ENCODE results near the gene RNF19B.

RNF19B gene

DNA sequence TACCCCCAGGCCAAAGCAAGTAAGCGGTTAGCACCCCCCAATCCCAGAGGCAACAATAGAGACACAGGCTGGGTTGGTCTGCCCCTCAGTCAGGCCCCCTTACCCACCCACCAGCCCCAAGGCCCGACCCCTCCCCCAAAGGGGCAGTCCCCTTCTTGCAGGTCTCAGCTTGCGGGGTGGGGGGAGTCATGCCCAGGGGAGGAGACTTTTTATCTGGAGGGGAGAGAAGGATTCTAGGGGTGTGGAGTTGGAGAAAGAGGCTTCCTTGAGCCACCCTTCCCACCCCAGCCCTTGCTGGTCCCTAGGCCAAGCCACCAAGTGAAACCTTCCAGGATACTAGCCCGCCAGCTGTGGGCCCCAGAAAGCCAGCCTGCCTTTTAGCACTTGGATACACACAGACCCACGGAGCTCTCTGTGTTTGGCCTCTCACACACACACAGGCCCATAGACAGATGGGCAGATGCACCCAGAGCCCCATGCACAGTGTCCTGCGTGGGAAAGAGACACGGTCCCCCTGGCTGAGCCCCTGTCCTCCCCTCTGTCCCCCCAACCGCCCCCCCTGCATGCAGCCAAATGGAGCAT is 70.5 kb downstream of the RNF19B start:
- Histone ChIP-seq H2AFZ (ENCODE audit: low read length) (no peak overlapping the region), H3K9me2 (replicated peaks; ENCODE audit: insufficient read depth, low read length) (no peaks in the 10 kb centered on the region), H4K20me1 (ENCODE audit: insufficient read depth, low read length) (no peaks in the 10 kb centered on the region), H3K27ac (ENCODE audit: low read length) (no peak overlapping the region), H3K79me2 (ENCODE audit: low read length) (no peaks in the 10 kb centered on the region), H3K4me1 (ENCODE audit: low read length) (no peaks in the 10 kb centered on the region), H3K4me2 (ENCODE audit: low read depth, low read length) (no peak overlapping the region), H3K27me3 (replicated peaks; ENCODE audit: insufficient read depth, low read length) (peaks cover 41% of the 10 kb centered on the region), H3K9me3 (replicated peaks; ENCODE audit: insufficient read depth, low read length) (no peaks in the 10 kb centered on the region), H3K36me3 (replicated peaks; ENCODE audit: insufficient read depth, low read length) (no peaks in the 10 kb centered on the region), H3K4me3 (ENCODE audit: low read length) (no peak overlapping the region), H3F3A (ENCODE audit: insufficient read depth, low read length) (no peaks in the 10 kb centered on the region), H3K9ac (ENCODE audit: low read length) (no peak overlapping the region)
- TF ChIP-seq, protein P1, sequence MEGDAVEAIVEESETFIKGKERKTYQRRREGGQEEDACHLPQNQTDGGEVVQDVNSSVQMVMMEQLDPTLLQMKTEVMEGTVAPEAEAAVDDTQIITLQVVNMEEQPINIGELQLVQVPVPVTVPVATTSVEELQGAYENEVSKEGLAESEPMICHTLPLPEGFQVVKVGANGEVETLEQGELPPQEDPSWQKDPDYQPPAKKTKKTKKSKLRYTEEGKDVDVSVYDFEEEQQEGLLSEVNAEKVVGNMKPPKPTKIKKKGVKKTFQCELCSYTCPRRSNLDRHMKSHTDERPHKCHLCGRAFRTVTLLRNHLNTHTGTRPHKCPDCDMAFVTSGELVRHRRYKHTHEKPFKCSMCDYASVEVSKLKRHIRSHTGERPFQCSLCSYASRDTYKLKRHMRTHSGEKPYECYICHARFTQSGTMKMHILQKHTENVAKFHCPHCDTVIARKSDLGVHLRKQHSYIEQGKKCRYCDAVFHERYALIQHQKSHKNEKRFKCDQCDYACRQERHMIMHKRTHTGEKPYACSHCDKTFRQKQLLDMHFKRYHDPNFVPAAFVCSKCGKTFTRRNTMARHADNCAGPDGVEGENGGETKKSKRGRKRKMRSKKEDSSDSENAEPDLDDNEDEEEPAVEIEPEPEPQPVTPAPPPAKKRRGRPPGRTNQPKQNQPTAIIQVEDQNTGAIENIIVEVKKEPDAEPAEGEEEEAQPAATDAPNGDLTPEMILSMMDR (IDR thresholded peaks at IDR 0.05; ENCODE audit: low read length) = no peak
- no peak for DNase-seq

GRCh38 chr1:32893198-32894018 is 71.2 kb downstream of the RNF19B start:
- H3K36me3 ChIP-seq (replicated peaks; ENCODE audit: insufficient read depth, low read length) = no peaks in the 10 kb centered on the region
- no peak overlapping the region for H2AFZ ChIP-seq (ENCODE audit: low read length)
- H4K20me1 ChIP-seq (ENCODE audit: insufficient read depth, low read length) = no peaks in the 10 kb centered on the region
- TF ChIP-seq EZH2 (optimal IDR thresholded peaks at IDR 0.05; ENCODE audit: low read depth, low read length) = no peak
- TF ChIP-seq, protein P1 (IDR thresholded peaks at IDR 0.05; ENCODE audit: low read length) = no peak
- TF ChIP-seq EZH2phosphoT487 (IDR thresholded peaks at IDR 0.05; ENCODE audit: low read length) = no peak
- no peaks in the 10 kb centered on the region for H3K9me2 ChIP-seq (replicated peaks; ENCODE audit: insufficient read depth, low read length)
- peak overlapping the region; percentile 60; the same call in 1 of the 2 replicates for H3K4me2 ChIP-seq (ENCODE audit: low read depth, low read length)
- no peak for DNase-seq
- H3K4me3 ChIP-seq (ENCODE audit: low read length) = 0 out of 2 replicates have a peak overlapping the region, but pooled peaks have one; percentile 33
- H3K27ac ChIP-seq (ENCODE audit: low read length) = no peak overlapping the region
- peaks cover 48% of the 10 kb centered on the region for H3K27me3 ChIP-seq (replicated peaks; ENCODE audit: insufficient read depth, low read length)
- no peak overlapping the region for H3K9ac ChIP-seq (ENCODE audit: low read length)
- H3F3A ChIP-seq (ENCODE audit: insufficient read depth, low read length) = no peaks in the 10 kb centered on the region
- no peaks in the 10 kb centered on the region for H3K79me2 ChIP-seq (ENCODE audit: low read length)
- H3K4me1 ChIP-seq (ENCODE audit: low read length) = no peaks in the 10 kb centered on the region
- no peaks in the 10 kb centered on the region for H3K9me3 ChIP-seq (replicated peaks; ENCODE audit: insufficient read depth, low read length)

GRCh38 chr1:32892368-32893197 is 72.0 kb downstream of the RNF19B start:
- no peak overlapping the region for H3K4me3 ChIP-seq (ENCODE audit: low read length)
- no peaks in the 10 kb centered on the region for H3K4me1 ChIP-seq (ENCODE audit: low read length)
- no peak overlapping the region for H2AFZ ChIP-seq (ENCODE audit: low read length)
- no peak for DNase-seq
- H3F3A ChIP-seq (ENCODE audit: insufficient read depth, low read length) = no peaks in the 10 kb centered on the region
- no peaks in the 10 kb centered on the region for H3K36me3 ChIP-seq (replicated peaks; ENCODE audit: insufficient read depth, low read length)
- no peak overlapping the region for H3K27ac ChIP-seq (ENCODE audit: low read length)
- H3K9me3 ChIP-seq (replicated peaks; ENCODE audit: insufficient read depth, low read length) = no peaks in the 10 kb centered on the region
- no peaks in the 10 kb centered on the region for H4K20me1 ChIP-seq (ENCODE audit: insufficient read depth, low read length)
- no peak overlapping the region for H3K9ac ChIP-seq (ENCODE audit: low read length)
- TF ChIP-seq, protein P1 (IDR thresholded peaks at IDR 0.05; ENCODE audit: low read length) = peak; percentile 33
- no peak for TF ChIP-seq EZH2phosphoT487 (IDR thresholded peaks at IDR 0.05; ENCODE audit: low read length)
- no peak for TF ChIP-seq EZH2 (optimal IDR thresholded peaks at IDR 0.05; ENCODE audit: low read depth, low read length)
- no peaks in the 10 kb centered on the region for H3K79me2 ChIP-seq (ENCODE audit: low read length)
- peaks cover 57% of the 10 kb centered on the region for H3K27me3 ChIP-seq (replicated peaks; ENCODE audit: insufficient read depth, low read length)
- peak overlapping the region; percentile 60; the same call in 1 of the 2 replicates for H3K4me2 ChIP-seq (ENCODE audit: low read depth, low read length)
- no peaks in the 10 kb centered on the region for H3K9me2 ChIP-seq (replicated peaks; ENCODE audit: insufficient read depth, low read length)

All from MM.1S (cell line).